Calu3 (cell line): ENCODE data around the gene KAZN. TPM values are rescaled to one million over a fixed set of nuclear protein-coding genes. Genes with fewer than 3 reads are reported as not detected.

ENCODE experiments used
- BruUV-seq: library from RNA; stranded (reverse); fragments of 400-500 nt; replicated peaks from 2 replicates; lab custom pipeline; 2021; lab: Mats Ljungman, UMichigan
- CTCF ChIA-PET: fragments of 300-600 bp; sonication (Branson Sonifier 250); formaldehyde crosslinking; loops from one replicate; lab custom pipeline; 2022; ENCODE audit warnings: antibody characterized with exemption; lab: Charles Lee
- DNase-seq: peaks from one replicate; pipeline ENCODE4 v3.0.0; 2022
- H3K27ac Mint-ChIP-seq: one replicate; pipeline ENCODE4 v1.8.0; 2022; ENCODE audit warnings: mixed read lengths; ENCODE audit not compliant: unreplicated experiment
- H3K27me3 Mint-ChIP-seq: one replicate; pipeline ENCODE4 v1.8.0; 2022; ENCODE audit warnings: mixed read lengths; ENCODE audit not compliant: unreplicated experiment
- H3K36me3 Mint-ChIP-seq: one replicate; pipeline ENCODE4 v1.8.0; 2022; ENCODE audit warnings: mild to moderate bottlenecking, moderate library complexity, mixed read lengths; ENCODE audit not compliant: insufficient read depth, unreplicated experiment
- H3K4me1 Mint-ChIP-seq: one replicate; pipeline ENCODE4 v1.8.0; 2022; ENCODE audit warnings: mild to moderate bottlenecking, low read depth, mixed read lengths; ENCODE audit not compliant: unreplicated experiment
- H3K4me3 Mint-ChIP-seq: one replicate; pipeline ENCODE4 v1.8.0; 2022; ENCODE audit warnings: mild to moderate bottlenecking, low read depth, moderate library complexity, mixed read lengths; ENCODE audit not compliant: unreplicated experiment
- H3K9me3 Mint-ChIP-seq: one replicate; pipeline ENCODE4 v1.8.0; 2022; ENCODE audit warnings: low read depth, mixed read lengths; ENCODE audit not compliant: unreplicated experiment
- intact Hi-C: fragments of 100-400 bp; cut with micrococcal nuclease; formaldehyde crosslinking; loops from one replicate; pipeline ENCODE4 v1.10.0; 2022; ENCODE audit not compliant: unreplicated experiment
- total RNA-seq: library from RNA; stranded (reverse); gene quantifications from 2 replicates; pipeline ENCODE4 v1.2.3, GENCODE V29; 2022
- TF ChIP-seq, protein P1 (sequence below): fragments of 200-600 bp; IDR thresholded peaks from one replicate; pipeline ENCODE4 v1.8.0; 2022; ENCODE audit warnings: antibody characterized with exemption; ENCODE audit not compliant: unreplicated experiment

The KAZN gene
- total RNA-seq, 1 experiment from 2014 or later, result 3.6 TPM

DNA sequence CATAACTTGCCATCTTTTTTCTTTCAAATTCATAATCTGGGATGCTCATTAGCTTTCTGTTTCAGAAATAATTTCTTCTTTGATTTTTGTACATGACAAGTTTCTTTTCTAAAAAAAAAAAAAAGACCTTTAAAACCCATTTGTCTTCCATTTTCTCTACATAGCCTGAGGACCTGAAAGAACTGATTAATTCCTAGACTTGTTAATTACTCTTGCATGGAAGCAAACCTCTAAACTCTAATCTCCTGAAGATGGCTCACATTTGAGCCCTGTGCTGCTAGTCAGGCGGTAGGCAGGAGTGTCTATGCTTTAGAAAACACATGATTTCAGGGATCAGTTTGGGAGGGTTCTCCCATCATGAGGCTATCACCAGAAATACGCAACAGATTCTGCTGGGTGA lies 152.0 kb downstream of the KAZN start:
- intact Hi-C loops, result no loop called here
- CTCF ChIA-PET, result interaction anchor here (0.5 kb wide), 1 partner anchor 291 kb away, joined by 3 read pairs; no protein-coding TSS in a partner anchor
- Mint-ChIP-seq H3K27ac (no peak overlapping the region), H3K9me3 (no peaks in the 10 kb centered on the region), H3K36me3 (no peaks in the 10 kb centered on the region), H3K27me3 (no peaks in the 10 kb centered on the region), H3K4me1 (no peaks in the 10 kb centered on the region), H3K4me3 (no peak overlapping the region)
- TF ChIP-seq, protein P1, sequence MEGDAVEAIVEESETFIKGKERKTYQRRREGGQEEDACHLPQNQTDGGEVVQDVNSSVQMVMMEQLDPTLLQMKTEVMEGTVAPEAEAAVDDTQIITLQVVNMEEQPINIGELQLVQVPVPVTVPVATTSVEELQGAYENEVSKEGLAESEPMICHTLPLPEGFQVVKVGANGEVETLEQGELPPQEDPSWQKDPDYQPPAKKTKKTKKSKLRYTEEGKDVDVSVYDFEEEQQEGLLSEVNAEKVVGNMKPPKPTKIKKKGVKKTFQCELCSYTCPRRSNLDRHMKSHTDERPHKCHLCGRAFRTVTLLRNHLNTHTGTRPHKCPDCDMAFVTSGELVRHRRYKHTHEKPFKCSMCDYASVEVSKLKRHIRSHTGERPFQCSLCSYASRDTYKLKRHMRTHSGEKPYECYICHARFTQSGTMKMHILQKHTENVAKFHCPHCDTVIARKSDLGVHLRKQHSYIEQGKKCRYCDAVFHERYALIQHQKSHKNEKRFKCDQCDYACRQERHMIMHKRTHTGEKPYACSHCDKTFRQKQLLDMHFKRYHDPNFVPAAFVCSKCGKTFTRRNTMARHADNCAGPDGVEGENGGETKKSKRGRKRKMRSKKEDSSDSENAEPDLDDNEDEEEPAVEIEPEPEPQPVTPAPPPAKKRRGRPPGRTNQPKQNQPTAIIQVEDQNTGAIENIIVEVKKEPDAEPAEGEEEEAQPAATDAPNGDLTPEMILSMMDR, result no peak
- BruUV-seq, result no TSS peak
- DNase-seq, result no peak

DNA sequence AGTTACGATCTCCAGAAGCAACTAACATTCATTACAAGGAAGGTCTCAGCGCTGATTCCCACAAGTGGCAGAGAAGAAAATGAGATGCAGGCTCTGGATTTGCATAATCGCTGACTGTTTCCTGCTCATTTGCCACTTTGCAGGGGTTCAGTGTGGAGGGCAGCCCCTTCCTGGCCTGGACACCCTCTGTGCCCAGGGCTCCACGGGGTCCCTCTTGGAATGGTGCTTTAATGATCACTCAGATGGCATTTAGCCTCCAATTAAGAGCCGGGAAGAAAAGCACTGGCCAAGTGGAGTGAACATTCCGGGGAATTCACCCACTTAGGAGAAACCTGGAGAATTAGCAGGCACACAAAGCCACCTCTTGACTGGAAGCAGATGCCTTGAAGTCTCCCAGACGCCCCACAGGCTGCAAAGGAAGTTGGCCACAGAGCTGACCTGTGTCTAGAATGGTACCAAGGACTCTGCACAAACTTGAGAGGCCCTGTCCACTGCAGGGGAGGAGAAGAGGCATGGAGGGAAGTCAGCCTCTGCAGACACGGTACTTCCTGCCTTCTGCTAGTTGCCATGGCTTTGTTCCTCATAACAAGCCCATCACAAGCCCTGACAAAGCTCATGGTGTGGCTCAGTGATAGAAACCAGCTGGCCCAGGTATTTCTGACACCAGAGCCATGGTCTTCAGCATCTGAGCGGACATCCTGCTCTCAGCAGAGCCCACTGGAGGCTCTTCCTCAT lies 157.2 kb downstream of the KAZN start:
- H3K27me3 Mint-ChIP-seq, result peaks cover 12% of the 10 kb centered on the region
- TF ChIP-seq, protein P1, result no peak
- no peaks in the 10 kb centered on the region for H3K4me1 Mint-ChIP-seq
- DNase-seq, result no peak
- H3K27ac Mint-ChIP-seq, result no peak overlapping the region
- no TSS peak for BruUV-seq
- H3K4me3 Mint-ChIP-seq, result no peak overlapping the region
- H3K36me3 Mint-ChIP-seq, result no peaks in the 10 kb centered on the region
- H3K9me3 Mint-ChIP-seq, result no peaks in the 10 kb centered on the region
- intact Hi-C loops, result no loop called here
- CTCF ChIA-PET, result no interaction called here

DNA sequence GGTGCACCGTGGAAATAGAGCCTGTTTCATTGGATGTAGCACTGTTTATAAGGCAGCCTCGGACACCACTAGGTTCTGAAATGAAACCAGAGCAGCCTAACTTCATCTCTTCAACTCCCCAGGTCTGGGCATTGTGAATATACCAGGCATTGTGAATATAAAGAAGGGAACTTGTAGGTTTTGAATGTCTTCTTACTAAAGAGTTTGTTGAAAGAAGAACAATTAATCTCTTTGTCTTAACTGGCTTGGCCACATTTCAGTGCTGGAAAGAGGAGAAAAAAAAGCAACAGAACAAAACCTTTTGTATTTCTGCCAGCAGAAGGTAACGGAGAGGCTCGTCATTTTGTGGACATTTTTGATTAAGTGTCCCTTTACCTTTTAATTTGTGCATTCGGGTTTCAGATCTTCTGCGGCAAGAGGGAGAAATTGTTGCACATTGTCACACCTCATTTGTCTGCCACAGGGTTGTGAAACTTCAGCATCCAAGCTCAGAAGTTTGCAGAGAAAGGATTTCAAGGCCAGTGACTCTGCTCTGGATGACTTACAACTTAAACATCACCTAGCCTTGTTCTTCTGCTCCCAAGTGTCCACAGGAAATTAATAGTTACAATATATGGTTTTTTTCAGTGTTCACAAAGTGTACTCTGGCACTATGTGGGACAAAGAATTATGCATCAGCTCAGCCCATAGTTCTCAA lies 158.3 kb downstream of the KAZN start:
- BruUV-seq, result no TSS peak
- Mint-ChIP-seq H3K9me3 (no peaks in the 10 kb centered on the region), H3K4me1 (no peaks in the 10 kb centered on the region), H3K27ac (no peak overlapping the region), H3K27me3 (peaks cover 12% of the 10 kb centered on the region), H3K36me3 (no peaks in the 10 kb centered on the region), H3K4me3 (no peak overlapping the region)
- no peak for DNase-seq
- CTCF ChIA-PET, result no interaction called here
- TF ChIP-seq, protein P1, result no peak
- intact Hi-C loops, result no loop called here

DNA sequence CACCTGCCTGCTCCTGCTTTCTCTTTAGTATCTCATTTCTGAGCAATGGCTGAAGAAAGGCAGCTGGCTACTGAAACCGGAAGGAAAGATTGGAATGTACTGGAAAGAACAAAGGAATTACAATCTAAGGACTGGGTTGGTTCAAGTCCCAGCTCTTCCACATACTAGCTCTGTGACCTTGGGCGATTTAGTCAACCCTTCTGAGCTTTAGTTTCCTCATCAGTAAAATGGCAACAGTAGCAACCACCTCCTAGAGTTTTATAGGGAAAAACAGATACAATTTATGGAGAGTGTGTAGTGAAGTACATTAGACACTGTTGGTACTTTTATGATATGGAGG lies 158.8 kb downstream of the KAZN start:
- DNase-seq, result no peak
- no peak overlapping the region for H3K27ac Mint-ChIP-seq
- no TSS peak for BruUV-seq
- no peaks in the 10 kb centered on the region for H3K9me3 Mint-ChIP-seq
- intact Hi-C loops, result no loop called here
- no peak overlapping the region for H3K4me3 Mint-ChIP-seq
- H3K27me3 Mint-ChIP-seq, result peaks cover 12% of the 10 kb centered on the region
- no peaks in the 10 kb centered on the region for H3K36me3 Mint-ChIP-seq
- CTCF ChIA-PET, result no interaction called here
- TF ChIP-seq, protein P1, result no peak
- H3K4me1 Mint-ChIP-seq, result no peaks in the 10 kb centered on the region
